Measurements from ENCODE around the gene LRRC31.
A peak's percentile ranks its signal among the peaks of the same experiment; 100 is the strongest.

The LRRC31 gene

GRCh38 chr3:169869484-169870220, at the start of gene LRRC31:
Gene LRRC31, minus strand, starts transcription at chr3:169869935. Its CDS starts 128 bp downstream, at chr3:169869807.
- peak; percentile 80 for DNase-seq

DNA sequence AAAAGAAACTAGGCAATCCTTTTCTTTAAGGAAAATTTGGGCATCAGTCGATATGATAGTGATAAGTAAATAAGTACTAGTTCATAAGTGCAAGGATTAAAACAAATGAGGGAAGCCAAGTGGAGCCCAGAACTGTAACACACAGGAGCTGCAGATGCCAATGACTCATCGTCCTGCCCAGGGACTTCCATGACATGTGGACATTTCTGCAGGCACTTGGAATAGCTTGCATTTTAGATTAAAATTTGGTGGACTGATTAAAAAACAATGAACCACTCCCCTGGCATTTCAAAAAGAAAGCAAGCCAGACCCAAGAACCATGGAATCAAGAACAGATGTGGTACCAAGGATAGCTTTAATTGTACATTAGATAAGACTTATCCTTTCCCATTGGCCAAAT, 44.6 kb upstream of the LRRC31 start:
- DNase-seq, result no peak

GRCh38 chr3:169913323-169913722, 43.6 kb upstream of the LRRC31 start:
- DNase-seq, result no peak

DNA sequence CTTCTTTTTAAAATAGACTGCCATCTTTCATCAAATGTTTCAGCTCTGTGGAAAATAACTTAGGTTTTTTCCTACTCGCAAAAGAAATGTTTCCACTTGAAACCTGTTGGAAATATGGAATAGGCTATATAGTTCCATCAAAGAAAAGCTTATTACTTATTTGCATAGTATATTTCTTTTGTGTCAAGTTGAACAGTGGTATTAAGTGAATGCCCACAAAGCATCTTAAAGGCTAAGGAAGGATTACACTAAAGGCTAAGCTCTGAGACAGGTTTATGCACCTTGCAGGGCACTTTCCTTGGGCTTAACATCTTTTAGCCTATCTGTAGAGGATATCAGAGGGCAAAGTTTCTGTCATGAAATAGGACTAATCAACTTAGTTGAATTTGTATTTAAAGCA, 41.5 kb upstream of the LRRC31 start, which contains the start of gene SAMD7:
Gene SAMD7 (plus strand): TSS at position 301 of the 400 bp plus-strand sequence. CDS start 7,927 bp downstream, outside the sequence.
- DNase-seq, result no peak

DNA sequence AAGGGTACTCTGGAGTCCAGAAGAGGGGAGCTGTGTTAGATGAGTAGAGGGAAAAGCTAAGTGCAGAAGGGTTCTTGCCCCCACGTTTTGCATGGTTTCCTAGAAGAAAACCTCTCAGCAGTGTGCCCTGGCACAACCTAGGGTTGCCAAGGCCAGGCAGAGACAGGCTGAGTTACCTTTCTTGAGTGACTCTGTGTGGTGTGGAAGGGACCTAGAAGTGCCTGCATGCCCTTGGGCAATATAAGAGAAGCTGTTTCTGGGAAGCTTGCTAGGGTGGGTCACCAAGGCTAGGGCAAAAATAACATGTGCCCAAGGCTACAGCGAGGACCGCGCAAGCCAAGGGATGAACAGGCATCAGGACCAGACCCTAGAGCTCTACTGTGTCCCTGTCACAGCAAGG, 38.2 kb upstream of the LRRC31 start:
- DNase-seq, result no peak

- no peak for DNase-seq
Observed at GRCh38 chr3:169907476-169907875, 37.7 kb upstream of the LRRC31 start.

GRCh38 chr3:169905404-169905803, 35.7 kb upstream of the LRRC31 start:
- no peak for DNase-seq

GRCh38 chr3:169901453-169901852, 31.7 kb upstream of the LRRC31 start:
- DNase-seq, result peak; percentile 14

DNA sequence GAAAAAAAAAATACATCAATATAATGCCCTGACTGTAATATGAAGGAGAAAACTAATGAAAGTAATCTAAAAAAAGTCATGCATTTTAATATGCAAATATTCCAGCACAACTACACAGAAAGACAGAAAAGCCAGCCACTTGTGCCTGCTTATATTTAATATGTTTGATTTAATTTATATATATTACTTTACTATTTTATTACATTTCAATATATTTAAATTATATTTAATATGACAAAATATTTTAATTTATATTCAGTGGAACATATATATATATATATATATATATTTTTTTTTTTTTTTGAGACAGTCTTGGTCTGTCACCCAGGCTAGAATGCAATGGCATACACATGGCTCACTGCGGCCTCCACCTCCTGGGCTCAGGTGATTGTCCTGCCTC, 27.5 kb upstream of the LRRC31 start:
- no peak for DNase-seq

DNA sequence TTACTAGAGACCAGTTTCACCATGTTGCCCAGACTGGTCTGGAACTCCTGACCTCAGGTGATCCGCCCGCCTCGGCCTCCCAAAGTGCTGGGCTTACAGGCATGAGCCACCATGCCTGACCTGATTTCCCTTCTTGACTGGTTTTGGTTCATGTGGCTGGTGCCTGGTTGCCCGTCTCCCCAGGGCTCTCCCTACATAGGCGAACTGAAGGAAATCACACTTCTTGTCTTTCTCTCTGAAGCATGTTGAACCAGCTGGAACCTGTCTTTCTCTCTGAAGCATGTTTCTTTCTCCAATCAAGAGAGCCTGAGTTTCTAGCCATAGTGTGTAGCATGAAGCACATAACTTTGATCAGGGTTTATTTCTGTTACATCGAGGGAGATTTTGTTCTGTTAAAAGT, 25.3 kb upstream of the LRRC31 start:
- no peak for DNase-seq

GRCh38 chr3:169894110-169894509, 24.4 kb upstream of the LRRC31 start:
- DNase-seq, result no peak

GRCh38 chr3:169891886-169892285, 22.2 kb upstream of the LRRC31 start:
- DNase-seq, result no peak

DNA sequence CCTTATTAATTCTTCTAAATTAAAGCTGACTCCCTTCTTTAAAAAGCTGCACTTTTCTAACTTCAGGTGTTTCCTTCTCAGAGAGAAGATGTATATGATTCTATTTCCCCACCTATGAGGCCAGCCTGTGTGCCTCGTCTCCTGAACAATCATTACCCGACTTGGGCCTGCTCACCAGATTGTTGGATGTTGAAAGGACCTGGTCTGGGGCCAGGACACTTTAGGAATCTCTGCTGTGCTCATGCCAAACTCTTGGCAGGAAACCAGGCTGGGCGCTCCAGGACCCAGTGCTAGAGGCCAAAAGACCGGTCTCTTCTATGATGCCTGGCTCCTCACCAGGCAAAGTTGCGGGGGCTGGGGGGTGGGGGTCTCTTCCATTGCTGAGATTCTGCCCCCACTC, 16.9 kb upstream of the LRRC31 start:
- no peak for DNase-seq

DNA sequence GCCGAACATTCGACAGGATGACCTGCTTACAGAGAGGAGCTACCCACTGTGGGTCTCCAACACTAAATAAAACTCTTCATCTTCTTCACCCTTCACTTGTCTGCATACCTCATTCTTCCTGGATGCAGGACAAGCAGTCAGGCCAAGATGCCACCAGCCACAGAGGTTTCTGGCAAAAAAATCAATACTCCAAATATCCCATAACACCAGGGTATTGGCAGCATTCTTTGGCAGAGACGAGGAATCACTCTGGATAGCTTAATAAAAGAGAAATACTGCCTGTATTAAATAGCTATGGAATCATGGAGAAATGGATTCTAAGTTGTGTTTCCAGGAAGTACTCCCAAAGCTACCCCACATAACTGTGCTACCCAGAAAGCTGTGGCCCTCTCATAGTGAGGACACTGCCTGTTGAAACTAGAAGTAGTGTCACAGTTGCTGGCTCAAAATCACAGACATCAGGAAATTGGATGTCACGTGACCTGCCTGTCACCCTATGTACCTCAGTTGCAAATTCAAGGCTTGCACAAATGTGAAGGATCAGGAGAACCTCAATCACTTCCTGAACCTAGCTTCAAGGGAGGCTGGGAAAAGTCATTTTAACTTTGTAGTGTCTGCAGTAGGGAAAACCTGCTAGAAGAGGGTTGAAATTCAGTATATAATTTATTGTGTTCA, 11.0 kb upstream of the LRRC31 start:
- DNase-seq, result no peak

GRCh38 chr3:169879845-169880575, 10.3 kb upstream of the LRRC31 start:
- DNase-seq, result no peak

DNA sequence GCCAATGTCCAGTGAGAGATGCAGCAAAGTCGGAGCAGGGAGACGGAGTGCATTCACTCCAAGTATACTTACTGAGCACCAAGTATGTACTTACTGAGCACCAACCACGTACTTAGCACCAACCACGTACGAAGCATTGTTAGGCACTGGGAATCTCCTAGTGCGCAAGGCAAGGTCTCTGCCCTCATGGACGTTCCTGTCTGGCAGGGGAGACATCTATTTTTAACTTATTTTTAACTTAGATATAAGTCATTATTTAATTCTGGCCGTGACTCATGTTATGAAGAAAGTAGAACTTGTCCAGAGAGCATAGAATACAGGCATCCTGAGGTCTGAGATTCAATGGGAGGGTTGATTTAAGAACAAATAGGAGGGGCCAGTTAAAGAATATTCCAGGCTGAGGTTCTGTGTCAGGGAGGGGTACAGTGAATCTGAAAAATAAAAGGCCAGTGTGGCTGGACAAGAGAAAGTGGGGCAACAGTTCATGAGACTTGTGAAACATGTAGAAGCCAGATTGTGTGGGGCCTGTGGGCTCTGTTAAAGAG, 9.3 kb upstream of the LRRC31 start:
- no peak for DNase-seq

GRCh38 chr3:169871129-169871886, 1.6 kb upstream of the LRRC31 start:
- DNase-seq, result no peak

DNA sequence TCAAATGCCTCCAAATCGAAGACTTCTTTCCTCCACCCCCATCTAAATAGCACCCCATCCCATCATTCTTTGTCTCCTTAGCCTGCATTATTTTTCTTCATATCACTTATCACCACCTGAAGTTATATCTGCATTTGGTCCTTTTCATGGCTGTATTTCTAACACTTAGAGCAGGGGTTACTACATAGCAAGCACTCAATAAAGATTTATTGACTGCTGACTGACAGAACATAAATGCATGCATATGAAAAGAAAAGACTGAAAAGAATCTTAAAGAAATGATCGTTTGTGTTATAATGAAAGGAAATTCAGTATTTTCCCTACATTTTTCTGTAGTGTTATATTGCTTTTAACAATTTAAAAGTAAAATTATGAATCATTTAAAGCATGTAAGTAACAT, 1.4 kb downstream of the LRRC31 start:
- DNase-seq, result no peak

DNA sequence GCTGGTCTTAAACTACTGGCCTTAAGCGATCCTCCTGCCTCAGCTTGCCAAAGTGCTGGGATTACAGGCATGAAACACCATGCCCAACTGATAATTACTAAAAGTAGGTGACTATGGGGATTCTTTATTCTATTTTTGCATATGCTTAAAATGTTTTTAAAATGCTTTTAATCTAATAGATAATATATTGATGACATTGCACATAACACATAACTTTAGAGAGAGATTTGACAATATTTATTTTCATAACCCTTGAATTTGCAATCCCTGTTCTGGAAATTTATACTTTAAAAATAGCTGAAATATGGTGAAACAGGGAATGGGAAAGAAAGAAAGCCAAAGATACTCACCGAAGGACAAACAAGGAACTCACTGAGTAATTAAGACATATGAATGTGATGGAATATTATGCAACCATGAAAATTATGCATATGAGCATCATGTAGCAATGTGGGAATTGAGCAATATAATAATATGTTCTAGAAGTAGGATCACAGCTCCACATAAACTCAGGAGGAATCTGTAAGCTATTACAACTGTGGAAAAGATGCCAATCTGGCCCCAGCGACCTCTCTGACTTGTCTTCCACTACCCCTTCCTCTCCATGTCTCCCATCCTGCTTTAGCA, 2.0 kb downstream of the LRRC31 start:
- DNase-seq, result no peak

- no peak for DNase-seq
Observed at GRCh38 chr3:169865176-169865767, 4.5 kb downstream of the LRRC31 start.

DNA sequence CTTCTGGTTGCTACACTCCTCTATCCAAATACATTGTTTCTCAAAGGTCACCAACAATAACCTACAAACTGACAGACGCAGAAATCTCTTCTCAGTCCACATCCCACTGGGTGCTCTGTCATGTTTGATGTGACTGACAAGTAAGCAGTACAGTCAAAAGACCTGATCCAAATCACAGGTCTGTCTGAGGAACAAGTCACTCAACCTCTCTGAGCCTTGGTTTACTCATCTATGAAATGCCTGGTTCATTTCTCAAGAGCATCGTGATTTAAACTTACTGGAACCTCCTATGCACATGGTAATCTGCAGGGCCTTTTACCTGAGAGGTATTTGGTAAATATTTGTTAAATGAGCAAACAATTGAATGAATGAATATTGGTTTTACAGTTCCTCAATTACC, 5.5 kb downstream of the LRRC31 start:
- no peak for DNase-seq

DNA sequence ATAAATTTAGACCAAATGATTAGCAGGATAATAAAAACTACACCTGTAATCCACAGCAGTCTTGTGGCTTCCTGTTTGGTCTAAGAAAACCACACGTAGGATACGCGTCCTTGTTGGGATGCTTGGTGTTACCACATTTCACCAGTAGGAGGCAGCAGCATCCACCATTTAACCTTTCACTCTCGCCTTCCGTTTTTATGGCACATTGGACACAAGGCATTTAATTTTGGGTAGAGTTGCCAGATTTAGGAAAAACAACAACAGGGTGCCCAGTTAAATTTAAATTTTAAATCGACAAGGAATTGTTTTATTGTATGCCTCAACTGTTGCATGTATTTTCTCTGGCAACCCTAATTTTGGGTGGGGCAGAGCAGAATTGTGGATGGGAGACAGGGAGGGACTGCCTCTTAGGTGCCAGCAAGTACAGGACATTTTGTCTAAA, 6.3 kb downstream of the LRRC31 start:
- peak; percentile 76 for DNase-seq
